Measurements from ENCODE around the gene SPOCK3.

GRCh38 chr4:167079762-167080161, 154.5 kb downstream of the SPOCK3 start:
- TF ChIP-seq YY1 (IDR thresholded peaks at IDR 0.05; ENCODE audit: insufficient read depth, insufficient read length) (no peak), SUZ12 (IDR thresholded peaks at IDR 0.05; ENCODE audit: extremely low read depth, insufficient read depth, insufficient read length) (no peak)

Measured in NT2/D1 (cell line).